Osteocyte (in vitro differentiated cells): ENCODE results near the gene ABHD1. TPM values are rescaled to one million over a fixed set of nuclear protein-coding genes. Genes with fewer than 3 reads are reported as not detected.

ENCODE experiments used
- DNase-seq: peaks from one replicate; pipeline ENCODE4 v3.0.0; 2021; ENCODE audit warnings: mixed read lengths; ENCODE audit not compliant: unreplicated experiment; ENCODE audit errors: extremely low spot score
- H3K27ac Mint-ChIP-seq: one replicate; pipeline ENCODE4 v1.8.0; 2021; ENCODE audit warnings: mild to moderate bottlenecking, mixed read lengths; ENCODE audit not compliant: unreplicated experiment
- H3K27me3 Mint-ChIP-seq: one replicate; pipeline ENCODE4 v1.8.0; 2021; ENCODE audit warnings: mixed read lengths; ENCODE audit not compliant: unreplicated experiment
- H3K36me3 Mint-ChIP-seq: one replicate; pipeline ENCODE4 v1.8.0; 2021; ENCODE audit warnings: mixed read lengths; ENCODE audit not compliant: unreplicated experiment
- H3K4me1 Mint-ChIP-seq: one replicate; pipeline ENCODE4 v1.8.0; 2021; ENCODE audit warnings: mixed read lengths; ENCODE audit not compliant: unreplicated experiment
- H3K4me3 Mint-ChIP-seq: one replicate; pipeline ENCODE4 v1.8.0; 2021; ENCODE audit warnings: mild to moderate bottlenecking, moderate library complexity, mixed read lengths; ENCODE audit not compliant: unreplicated experiment
- H3K9me3 Mint-ChIP-seq: one replicate; pipeline ENCODE4 v1.8.0; 2021; ENCODE audit warnings: mixed read lengths; ENCODE audit not compliant: unreplicated experiment
- total RNA-seq: library from RNA; stranded (reverse); gene quantifications from 2 replicates; pipeline ENCODE4 v1.2.1, GENCODE V29; 2021
- TF ChIP-seq, protein P1 (sequence below): fragments of 200-600 bp; sonication (generic); IDR thresholded peaks from 2 replicates; pipeline ENCODE4 v1.5.0; 2021; ENCODE audit warnings: antibody characterized with exemption, mild to moderate bottlenecking, moderate library complexity

ABHD1 gene
- total RNA-seq, 1 donor from 2014 or later = 0.48 TPM

DNA sequence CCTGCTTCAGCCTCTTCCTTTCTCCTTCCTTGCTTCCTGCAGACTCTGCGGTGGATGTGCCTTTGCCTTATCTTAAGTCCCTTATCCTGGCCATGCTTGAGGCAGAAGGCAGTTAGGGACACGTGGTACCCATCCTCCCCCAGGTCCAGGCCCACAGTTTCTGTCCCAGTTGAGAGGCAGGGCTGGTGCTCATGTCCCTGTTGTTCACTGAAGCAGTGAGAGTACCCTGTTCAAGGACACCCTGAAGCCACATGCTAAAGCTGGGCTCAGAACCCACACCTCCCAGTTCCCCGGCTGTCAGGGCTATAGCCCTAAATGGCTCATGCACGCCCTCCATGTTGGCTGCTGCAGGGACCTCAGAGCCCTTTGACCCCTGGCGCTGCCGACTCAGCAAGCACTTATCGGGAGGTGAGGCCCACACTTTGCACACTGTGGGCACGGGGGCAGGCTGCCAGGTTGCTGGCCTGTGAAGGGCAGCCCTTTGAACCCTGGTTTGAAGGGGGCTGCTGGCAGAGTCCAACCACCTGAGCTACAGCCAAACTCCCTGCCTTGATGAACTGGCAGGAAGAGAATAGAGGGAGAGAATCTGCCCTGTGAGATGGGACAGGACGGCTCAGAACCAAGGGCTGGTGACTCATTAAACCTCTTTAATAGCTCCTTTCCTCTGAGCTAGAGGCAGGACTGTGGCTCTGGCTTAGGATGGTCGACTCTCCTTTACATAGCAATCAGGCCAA is 30.8 kb upstream of the ABHD1 start:
- DNase-seq = no peak
- Mint-ChIP-seq H3K36me3 (no peaks in the 10 kb centered on the region), H3K4me3 (no peak overlapping the region), H3K27ac (no peak overlapping the region), H3K4me1 (peaks cover 4% of the 10 kb centered on the region), H3K9me3 (no peaks in the 10 kb centered on the region), H3K27me3 (no peaks in the 10 kb centered on the region)
- TF ChIP-seq, protein P1, sequence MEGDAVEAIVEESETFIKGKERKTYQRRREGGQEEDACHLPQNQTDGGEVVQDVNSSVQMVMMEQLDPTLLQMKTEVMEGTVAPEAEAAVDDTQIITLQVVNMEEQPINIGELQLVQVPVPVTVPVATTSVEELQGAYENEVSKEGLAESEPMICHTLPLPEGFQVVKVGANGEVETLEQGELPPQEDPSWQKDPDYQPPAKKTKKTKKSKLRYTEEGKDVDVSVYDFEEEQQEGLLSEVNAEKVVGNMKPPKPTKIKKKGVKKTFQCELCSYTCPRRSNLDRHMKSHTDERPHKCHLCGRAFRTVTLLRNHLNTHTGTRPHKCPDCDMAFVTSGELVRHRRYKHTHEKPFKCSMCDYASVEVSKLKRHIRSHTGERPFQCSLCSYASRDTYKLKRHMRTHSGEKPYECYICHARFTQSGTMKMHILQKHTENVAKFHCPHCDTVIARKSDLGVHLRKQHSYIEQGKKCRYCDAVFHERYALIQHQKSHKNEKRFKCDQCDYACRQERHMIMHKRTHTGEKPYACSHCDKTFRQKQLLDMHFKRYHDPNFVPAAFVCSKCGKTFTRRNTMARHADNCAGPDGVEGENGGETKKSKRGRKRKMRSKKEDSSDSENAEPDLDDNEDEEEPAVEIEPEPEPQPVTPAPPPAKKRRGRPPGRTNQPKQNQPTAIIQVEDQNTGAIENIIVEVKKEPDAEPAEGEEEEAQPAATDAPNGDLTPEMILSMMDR = no peak

DNA sequence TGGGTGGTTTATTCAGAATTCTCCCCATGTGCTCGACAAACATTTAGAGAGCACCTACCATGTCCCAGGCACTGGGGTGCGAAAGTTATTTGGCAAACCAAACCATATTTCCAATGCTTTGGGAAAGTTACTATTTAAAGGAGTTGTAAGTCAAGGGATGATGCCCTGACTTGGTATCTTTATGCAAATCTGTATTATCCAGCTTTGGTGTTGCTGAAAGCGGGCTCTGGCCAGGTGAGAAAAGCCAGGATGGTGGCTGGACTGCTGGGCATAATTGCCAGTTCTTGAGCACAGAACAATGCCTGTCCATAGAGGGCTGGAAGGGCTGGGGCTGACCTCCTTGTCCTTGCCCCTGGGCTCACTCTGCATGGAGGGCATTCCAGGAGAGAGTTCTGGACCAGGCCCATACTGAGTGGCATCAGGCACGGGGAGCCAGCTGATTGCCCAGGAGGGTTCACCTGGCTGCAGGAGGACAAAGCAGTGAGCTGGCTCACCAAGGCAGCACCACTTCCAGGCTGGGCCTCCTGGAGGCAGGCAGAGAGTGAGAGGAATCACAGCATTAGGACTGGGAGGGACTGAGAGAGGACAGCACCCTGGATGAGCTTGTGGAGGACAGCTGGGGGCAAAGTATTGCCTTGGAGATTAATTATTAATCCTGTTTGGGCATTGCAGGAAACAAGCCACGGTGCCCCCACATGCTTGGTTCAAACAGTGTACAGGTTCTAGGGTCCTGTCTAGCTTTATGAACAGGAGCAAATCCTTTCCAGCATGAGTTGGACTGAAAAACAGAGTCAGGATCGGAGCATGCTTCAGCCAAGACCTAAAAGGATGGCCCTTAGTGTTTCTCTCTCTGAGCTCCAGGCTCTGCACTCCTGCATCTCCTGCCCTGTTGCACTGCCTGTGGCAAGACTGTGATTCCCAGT is 29.9 kb upstream of the ABHD1 start:
- H3K4me3 Mint-ChIP-seq = no peak overlapping the region
- H3K36me3 Mint-ChIP-seq = no peaks in the 10 kb centered on the region
- no peaks in the 10 kb centered on the region for H3K27me3 Mint-ChIP-seq
- TF ChIP-seq, protein P1 = no peak
- H3K9me3 Mint-ChIP-seq = no peaks in the 10 kb centered on the region
- DNase-seq = no peak
- peaks cover 4% of the 10 kb centered on the region for H3K4me1 Mint-ChIP-seq
- no peak overlapping the region for H3K27ac Mint-ChIP-seq

DNA sequence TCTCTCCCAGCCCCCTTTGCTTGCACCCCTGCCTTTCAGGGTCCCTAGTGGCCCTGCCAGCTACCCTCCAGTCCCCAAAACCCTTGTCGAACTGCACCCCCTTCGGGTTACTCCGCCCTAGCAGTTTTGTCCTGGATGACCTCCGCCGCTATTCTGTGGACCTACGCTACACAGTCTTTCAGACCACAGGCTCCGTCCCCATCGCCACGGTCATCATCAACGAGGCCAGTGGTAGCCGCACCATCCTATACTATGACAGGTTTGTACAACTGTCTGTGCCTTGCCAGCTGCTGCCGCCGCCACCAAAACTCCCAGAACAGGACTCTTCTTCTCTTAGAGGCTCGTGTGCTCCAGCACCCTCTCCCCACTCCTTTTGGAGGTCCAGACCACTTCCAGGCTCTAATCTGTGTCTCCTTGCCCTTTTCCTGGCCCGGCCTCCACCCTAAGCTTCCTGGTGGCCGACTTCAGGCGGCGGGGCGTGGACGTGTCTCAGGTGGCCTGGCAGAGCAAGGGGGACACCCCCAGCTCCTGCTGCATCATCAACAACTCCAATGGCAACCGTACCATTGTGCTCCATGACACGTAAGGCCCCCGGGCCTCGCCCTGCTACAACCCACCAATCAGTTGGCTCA is 29.1 kb upstream of the ABHD1 start:
- DNase-seq = no peak
- no peak overlapping the region for H3K4me3 Mint-ChIP-seq
- TF ChIP-seq, protein P1 = no peak
- H3K27me3 Mint-ChIP-seq = no peaks in the 10 kb centered on the region
- no peaks in the 10 kb centered on the region for H3K36me3 Mint-ChIP-seq
- no peaks in the 10 kb centered on the region for H3K9me3 Mint-ChIP-seq
- no peak overlapping the region for H3K27ac Mint-ChIP-seq
- H3K4me1 Mint-ChIP-seq = peaks cover 4% of the 10 kb centered on the region

- no peaks in the 10 kb centered on the region for H3K9me3 Mint-ChIP-seq
- no peaks in the 10 kb centered on the region for H3K27me3 Mint-ChIP-seq
- peaks cover 4% of the 10 kb centered on the region for H3K4me1 Mint-ChIP-seq
- DNase-seq = no peak
- TF ChIP-seq, protein P1 = no peak
- H3K36me3 Mint-ChIP-seq = no peaks in the 10 kb centered on the region
- no peak overlapping the region for H3K4me3 Mint-ChIP-seq
- H3K27ac Mint-ChIP-seq = no peak overlapping the region
Observed at GRCh38 chr2:27095427-27095744, 28.2 kb upstream of the ABHD1 start.
